A549 treated with Mapracorat at 1 μM for 4 hours (cell line): ENCODE results near the gene DDX23. TPM values are rescaled to one million over a fixed set of nuclear protein-coding genes. Genes with fewer than 3 reads are reported as not detected.

Source experiments
- total RNA-seq: library from RNA; stranded (reverse); fragments of 200-300 nt; extraction: Qiagen RNA extraction; gene quantifications from 5 replicates; pipeline ENCODE4 v1.2.3, GENCODE V29; 2022

Gene DDX23
- 73.6 to 82.3 TPM (median 78.8 TPM) in 5 replicates for total RNA-seq

DNA sequence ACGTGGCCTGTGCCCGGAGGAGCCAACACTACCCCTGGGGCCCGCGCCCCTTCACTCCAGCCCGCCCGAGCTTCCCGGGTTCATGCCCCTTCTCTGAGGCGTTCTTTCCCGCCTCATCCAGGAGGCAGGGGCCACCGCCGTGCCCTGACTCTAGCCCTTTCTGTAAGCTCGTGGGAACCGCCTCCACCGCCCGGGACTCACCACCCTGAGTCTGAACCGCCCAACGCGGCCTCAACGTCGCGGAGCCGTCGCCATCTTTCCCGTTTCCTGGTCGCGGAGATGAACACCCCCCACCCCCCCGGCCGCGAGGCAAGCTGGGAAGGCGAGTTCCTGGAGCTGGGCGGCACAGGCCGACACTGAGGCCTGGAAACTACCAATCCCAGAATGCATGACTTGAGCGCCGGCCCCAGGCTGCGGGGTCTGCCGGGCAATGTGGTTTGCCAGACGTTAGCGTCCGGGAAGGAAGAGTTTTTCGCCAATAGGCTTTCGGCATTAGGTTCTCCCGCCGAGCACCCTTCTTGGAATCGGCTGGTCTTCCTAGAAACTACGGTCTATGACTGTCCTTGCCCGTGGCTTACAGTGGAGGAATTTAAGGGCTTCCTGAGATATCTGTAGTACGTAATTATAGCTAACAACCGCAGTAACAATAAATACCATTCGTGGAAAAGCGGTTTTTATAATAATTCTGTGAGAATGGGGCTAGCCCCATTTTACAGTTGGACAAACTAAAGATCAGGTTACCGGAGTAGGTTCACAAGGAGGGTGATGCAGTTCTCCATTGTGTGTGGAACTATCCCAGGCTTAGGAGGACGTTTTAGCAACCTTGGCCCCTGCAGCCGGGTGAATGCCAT, at the start of gene DDX23:
Gene DDX23, minus strand, starts transcription at position 281 of the 851 bp plus-strand sequence. CDS start 6,381 bp downstream, outside the sequence.

DNA sequence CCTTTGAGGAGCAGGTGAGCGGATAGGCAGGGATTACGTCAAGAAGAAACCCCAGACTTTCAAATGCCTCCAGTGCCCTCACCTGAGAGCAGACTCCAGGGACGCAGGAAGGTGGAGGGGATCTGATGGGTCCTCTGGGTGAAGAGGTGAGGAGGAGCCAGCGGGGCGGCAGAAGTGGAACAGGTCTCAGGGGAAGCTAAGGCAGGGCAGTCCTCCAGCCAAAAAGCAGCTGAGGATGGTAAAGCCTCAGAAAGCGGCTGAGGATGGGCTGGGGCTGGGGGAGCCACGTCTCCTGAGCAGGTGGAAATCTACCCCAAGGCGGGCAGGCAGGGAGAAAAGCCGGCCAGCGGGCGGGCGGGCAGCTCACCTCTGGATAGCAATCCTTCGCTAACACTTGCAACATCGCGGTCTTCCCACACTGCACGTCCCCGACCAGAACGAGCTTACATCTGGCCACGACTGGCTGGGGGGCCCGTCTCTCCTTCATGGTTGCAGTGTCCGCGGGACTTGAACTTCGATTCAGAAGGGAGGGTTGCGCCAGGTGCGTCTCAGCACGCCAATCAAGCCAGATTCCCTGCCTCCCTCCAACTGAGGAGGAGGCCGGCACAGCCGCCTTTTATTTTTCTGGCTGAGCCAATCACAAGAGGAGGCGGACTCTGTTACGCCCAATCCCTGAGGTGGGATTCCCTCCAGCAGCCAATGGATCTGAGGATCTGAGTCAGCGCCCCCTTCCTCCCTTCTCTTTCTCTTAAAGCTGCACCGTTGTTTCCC, 13.5 kb upstream of the DDX23 start, which contains the start of gene RND1:
Gene RND1, minus strand, starts transcription at position 590 of the 771 bp plus-strand sequence. Its CDS starts 103 bp downstream, at position 487.

DNA sequence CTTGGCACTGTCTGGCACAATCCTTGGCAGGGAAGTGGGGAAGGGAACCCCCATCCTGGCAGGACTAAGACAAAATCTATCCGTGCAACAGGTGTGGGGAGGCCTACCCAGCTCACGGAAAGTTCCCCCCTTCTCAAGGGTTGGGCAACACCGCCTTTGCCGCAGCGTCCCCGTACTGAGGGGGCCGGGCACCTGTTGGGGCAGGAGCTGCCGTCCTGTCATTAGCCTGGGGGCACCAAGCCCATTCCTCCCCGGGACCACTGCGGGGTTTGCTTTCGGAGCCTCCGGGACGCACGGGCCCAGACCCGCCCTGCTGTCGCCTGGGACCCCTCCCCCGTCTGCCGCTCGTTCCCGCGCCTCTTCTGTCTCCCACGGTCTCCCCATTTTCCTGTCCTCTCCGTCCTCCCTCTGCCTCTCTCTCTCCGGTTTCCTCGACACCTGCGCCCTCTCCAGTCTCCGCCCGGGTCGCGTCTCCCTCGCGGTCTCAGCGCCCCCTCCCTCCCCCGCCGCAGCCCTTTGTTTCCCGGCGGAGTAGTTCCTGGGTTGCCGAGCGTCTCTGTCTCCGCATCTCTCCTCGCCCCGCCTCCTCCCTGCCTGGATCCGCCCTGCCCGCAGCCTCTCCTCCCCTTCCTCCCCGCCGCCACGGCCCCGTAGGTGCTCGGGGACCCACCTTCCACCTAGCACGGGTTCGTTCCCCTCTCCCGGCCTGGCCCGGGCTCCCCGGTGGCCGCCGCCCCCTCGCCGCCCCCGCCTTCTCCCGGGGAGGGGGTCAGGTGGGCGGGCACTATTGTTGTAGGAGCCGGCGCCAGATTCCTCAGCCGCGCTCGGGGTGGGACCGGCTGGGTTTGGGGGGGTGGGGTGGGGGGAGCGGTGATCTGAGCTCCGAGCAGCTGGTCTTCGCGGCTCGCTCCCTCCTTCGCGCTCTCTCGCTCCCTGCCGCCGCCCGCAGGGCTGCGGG, 33.8 kb downstream of the DDX23 start, which contains the start of gene CACNB3:
Gene CACNB3, plus strand, starts transcription at position 624 of the 958 bp plus-strand sequence. CDS start 434 bp downstream, outside the sequence.

DNA sequence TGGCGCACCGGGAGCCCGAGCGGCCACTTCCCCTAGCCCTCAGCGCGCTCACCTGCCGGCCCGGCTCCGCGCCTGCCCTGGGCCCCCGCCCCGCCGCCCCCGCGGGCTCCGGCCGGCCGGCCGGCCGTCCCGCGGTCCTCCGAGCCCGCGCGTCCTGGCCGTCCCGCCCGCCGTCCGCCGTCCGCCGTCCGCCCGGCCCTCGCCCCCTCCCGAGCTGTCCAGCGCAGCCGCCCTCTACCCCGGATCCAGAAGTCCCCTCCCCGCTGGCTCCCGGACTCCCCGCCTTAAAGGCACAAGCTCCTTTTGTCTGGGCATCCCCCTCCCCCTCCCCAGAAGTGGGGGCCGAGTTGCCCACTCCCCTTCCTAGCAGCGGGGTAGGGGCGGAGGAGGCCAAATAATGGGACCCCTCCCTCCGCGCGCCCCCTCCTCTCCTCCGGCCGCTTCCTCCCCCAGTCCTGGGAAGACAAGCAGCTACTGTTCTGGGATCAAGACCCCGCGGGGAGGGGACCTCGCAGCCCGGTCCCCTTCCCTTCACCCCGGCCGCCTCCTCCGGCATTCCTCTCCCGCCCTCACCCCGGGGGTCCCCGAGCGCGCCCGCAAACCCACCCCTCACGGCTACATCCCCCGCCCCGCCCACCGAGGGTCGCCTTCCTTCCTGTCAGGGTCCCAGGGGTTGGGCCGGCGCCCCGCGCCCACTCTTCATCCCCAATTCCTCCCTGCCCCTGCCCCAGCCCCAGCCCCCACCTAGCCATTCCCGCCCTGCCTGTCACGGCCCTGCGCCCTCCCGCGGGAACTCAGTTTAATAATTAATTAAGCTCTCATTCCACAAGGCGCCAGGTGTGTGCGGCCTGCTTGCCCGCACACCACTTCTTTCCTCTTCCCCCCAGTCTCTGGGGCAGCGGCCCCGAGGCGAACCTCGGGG, 62.8 kb downstream of the DDX23 start, which contains the start of gene ADCY6:
Gene ADCY6, minus strand, starts transcription at position 236 of the 922 bp plus-strand sequence. CDS start 5,655 bp downstream, outside the sequence.

Other genes with a start within 250 kb of the DDX23 start
- gene KANSL2, start 169.9 kb downstream of the DDX23 start, total RNA-seq: 35.6 to 45.0 TPM (median 39.3 TPM) in 5 replicates
- 11.7 to 15.9 TPM (median 14.3 TPM) in 5 replicates for gene CCNT1, start 135.5 kb downstream of the DDX23 start, total RNA-seq
- gene ADCY6, start 63.1 kb downstream of the DDX23 start, total RNA-seq: 10.0 to 15.1 TPM (median 13.8 TPM) in 5 replicates
- 33.2 to 48.4 TPM (median 37.0 TPM) in 5 replicates for gene CACNB3, start 33.7 kb downstream of the DDX23 start, total RNA-seq
- gene RND1, start 13.7 kb upstream of the DDX23 start, total RNA-seq: 4.3 to 8.4 TPM (median 5.8 TPM) in 5 replicates
- gene FKBP11, start 73.3 kb upstream of the DDX23 start, total RNA-seq: 44.9 to 64.2 TPM (median 56.2 TPM) in 5 replicates
- gene ARF3, start 105.3 kb upstream of the DDX23 start, total RNA-seq: 116 to 163 TPM (median 156 TPM) in 5 replicates
- 1.5 to 2.5 TPM (median 2.2 TPM) in 5 replicates for gene WNT10B, start 119.6 kb upstream of the DDX23 start, total RNA-seq
- not detected in 5 replicates for gene WNT1, start 126.2 kb upstream of the DDX23 start, total RNA-seq
- gene DDN, start 147.2 kb upstream of the DDX23 start, total RNA-seq: 0.57 to 1.1 TPM (median 0.81 TPM) in 5 replicates
- 37.6 to 48.4 TPM (median 39.8 TPM) in 5 replicates for gene PRKAG1, start 166.6 kb upstream of the DDX23 start, total RNA-seq
- gene KMT2D, start 208.6 kb upstream of the DDX23 start, total RNA-seq: 32.9 to 40.7 TPM (median 36.5 TPM) in 5 replicates
- 3.3 to 6.0 TPM (median 4.6 TPM) in 5 replicates for gene RHEBL1, start 217.8 kb upstream of the DDX23 start, total RNA-seq
- gene DHH, start 242.6 kb upstream of the DDX23 start, total RNA-seq: not detected in 5 replicates